Measurements from ENCODE around the gene VWA8. TPM values are rescaled to one million over a fixed set of nuclear protein-coding genes. Genes with fewer than 3 reads are reported as not detected.
A peak's percentile ranks its signal among the peaks of the same experiment; 100 is the strongest.

The VWA8 gene
- polyA plus RNA-seq, 1 experiment, result 12.4 TPM

- Histone ChIP-seq H3K27me3 (ENCODE audit: control insufficient read depth, insufficient read depth, low read length) (no peaks in the 10 kb centered on the region), H3K9me3 (ENCODE audit: control insufficient read depth, insufficient read depth, low read length) (no peaks in the 10 kb centered on the region), H3K27ac (ENCODE audit: low read depth, low read length) (no peak overlapping the region), H3K4me3 (ENCODE audit: low read depth, low read length) (no peak overlapping the region)
- TF ChIP-seq CTCF (IDR thresholded peaks at IDR 0.05; ENCODE audit: low read depth, low read length), result no peak
- POLR2A ChIA-PET, result interaction anchor here (0.7 kb wide), 2 partner anchors 167 to 207 kb away, joined by 3 to 4 read pairs; no protein-coding TSS in a partner anchor
- DNase-seq (ENCODE audit: low read depth, low spot score), result no peak
- CTCF ChIA-PET, result interaction anchor here (0.6 to 0.7 kb wide), 2 partner anchors 43 to 275 kb away, joined by 3 read pairs; no protein-coding TSS in a partner anchor
Measured at GRCh38 chr13:41660411-41660810, 300.5 kb downstream of the VWA8 start.

- POLR2A ChIA-PET, result interaction anchor here (0.8 kb wide), 1 partner anchor 201 kb away, joined by 3 read pairs; the partner anchor contains the start of gene RGCC
- peak; percentile 30; the same call in 1 of the 2 replicates for TF ChIP-seq CTCF (IDR thresholded peaks at IDR 0.05; ENCODE audit: low read depth, low read length)
- Histone ChIP-seq H3K4me3 (ENCODE audit: low read depth, low read length) (no peak overlapping the region), H3K27ac (ENCODE audit: low read depth, low read length) (peak overlapping the region; percentile 77), H3K9me3 (ENCODE audit: control insufficient read depth, insufficient read depth, low read length) (no peaks in the 10 kb centered on the region), H3K27me3 (ENCODE audit: control insufficient read depth, insufficient read depth, low read length) (no peaks in the 10 kb centered on the region)
- peak; percentile 74 for DNase-seq (ENCODE audit: low read depth, low spot score)
- CTCF ChIA-PET, result interaction anchor here (0.6 to 2.3 kb wide), 6 partner anchors 10 to 459 kb away, joined by 3 to 17 read pairs (median 3); no protein-coding TSS in a partner anchor
Measured at GRCh38 chr13:41658057-41658661, 302.8 kb downstream of the VWA8 start.

DNA sequence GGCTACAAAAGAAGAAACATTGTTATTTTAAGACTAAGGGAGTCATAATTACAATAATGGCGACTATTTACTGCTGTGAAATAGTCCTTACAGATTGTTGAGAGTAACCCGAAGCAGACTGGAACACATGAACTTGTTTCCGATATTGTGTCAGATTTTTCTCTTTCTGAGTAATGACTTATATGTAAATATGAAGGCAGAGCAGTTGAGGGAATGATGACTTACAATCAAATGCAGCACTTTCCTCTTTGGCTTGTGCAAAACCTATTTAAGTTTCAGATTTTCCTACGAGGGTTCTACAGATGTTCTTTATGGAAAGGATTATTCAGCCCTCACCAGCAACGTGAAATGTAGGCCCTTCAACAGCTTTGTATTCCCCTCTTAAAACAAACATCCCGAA, 304.9 kb downstream of the VWA8 start:
- CTCF ChIA-PET, result interaction anchor here (1.2 to 2.2 kb wide), 3 partner anchors 12 to 457 kb away, joined by 3 to 15 read pairs (median 8); no protein-coding TSS in a partner anchor
- no peak for DNase-seq (ENCODE audit: low read depth, low spot score)
- Histone ChIP-seq H3K4me3 (ENCODE audit: low read depth, low read length) (no peak overlapping the region), H3K9me3 (ENCODE audit: control insufficient read depth, insufficient read depth, low read length) (no peaks in the 10 kb centered on the region), H3K27me3 (ENCODE audit: control insufficient read depth, insufficient read depth, low read length) (no peaks in the 10 kb centered on the region), H3K27ac (ENCODE audit: low read depth, low read length) (no peak overlapping the region)
- POLR2A ChIA-PET, result no interaction called here
- TF ChIP-seq CTCF (IDR thresholded peaks at IDR 0.05; ENCODE audit: low read depth, low read length), result no peak

DNA sequence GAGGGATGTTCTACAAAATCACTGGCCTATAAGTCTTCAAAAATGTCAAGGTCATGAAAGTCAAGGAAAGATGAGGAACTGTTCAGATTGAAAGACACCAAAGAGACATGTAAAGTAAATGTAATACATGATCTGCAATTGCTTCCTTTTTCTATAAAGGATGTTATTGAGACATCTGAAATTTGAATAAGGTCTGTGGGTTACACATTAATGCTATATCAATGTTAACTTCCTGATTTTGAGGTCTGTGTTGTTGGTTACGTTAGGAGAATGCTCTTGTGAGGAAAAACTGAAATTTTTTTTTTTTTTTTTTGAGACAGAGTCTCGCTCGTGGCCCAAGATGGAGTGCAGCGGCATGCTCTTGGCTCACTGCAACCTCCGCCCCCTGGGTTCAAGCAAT, 306.1 kb downstream of the VWA8 start:
- Histone ChIP-seq H3K9me3 (ENCODE audit: control insufficient read depth, insufficient read depth, low read length) (no peaks in the 10 kb centered on the region), H3K27ac (ENCODE audit: low read depth, low read length) (no peak overlapping the region), H3K27me3 (ENCODE audit: control insufficient read depth, insufficient read depth, low read length) (no peaks in the 10 kb centered on the region), H3K4me3 (ENCODE audit: low read depth, low read length) (no peak overlapping the region)
- no peak for TF ChIP-seq CTCF (IDR thresholded peaks at IDR 0.05; ENCODE audit: low read depth, low read length)
- ChIA-PET POLR2A (no interaction called here), CTCF (interaction anchor here (0.7 to 8.4 kb wide), 2 partner anchors 46 to 196 kb away, joined by 3 to 93 read pairs; partner anchors contain the start of gene RGCC)
- no peak for DNase-seq (ENCODE audit: low read depth, low spot score)

DNA sequence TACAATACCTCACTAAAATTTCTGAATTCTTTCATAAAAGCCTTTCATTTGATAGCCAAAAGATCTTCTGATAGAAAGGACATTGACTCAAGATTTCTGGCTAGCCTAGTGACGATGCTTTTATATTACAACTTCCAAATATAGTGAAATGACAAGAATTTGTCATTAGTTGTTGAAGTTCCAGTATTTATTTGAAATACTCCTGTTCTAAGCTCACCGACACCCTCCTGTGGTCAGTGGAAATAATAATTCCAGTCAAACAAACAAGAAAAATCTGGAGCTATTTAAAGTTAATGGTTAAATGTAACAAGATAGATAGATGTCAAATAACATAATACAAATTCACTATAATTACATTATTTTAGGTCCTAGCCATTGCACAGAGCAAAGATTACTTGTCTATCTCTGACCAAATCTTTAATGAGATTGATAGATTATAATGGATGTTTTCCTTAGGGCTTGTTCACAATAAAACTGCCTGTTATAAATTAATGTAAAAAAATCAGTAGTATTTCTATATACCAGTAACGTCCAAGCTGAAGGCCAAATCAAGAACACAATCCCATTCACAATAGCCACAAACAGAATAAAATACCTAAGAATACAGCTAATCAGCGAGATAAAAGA, 308.1 kb downstream of the VWA8 start:
- no peaks in the 10 kb centered on the region for H3K27me3 ChIP-seq (ENCODE audit: control insufficient read depth, insufficient read depth, low read length)
- peak; percentile 60 for TF ChIP-seq CTCF (IDR thresholded peaks at IDR 0.05; ENCODE audit: low read depth, low read length)
- H3K9me3 ChIP-seq (ENCODE audit: control insufficient read depth, insufficient read depth, low read length), result no peaks in the 10 kb centered on the region
- ChIA-PET CTCF (interaction anchor here (0.6 to 8.4 kb wide), 51 partner anchors 9 to 598 kb away, joined by 3 to 93 read pairs (median 4); partner anchors contain the start of gene RGCC), POLR2A (interaction anchor here (0.5 to 1.4 kb wide), 3 partner anchors 158 to 194 kb away, joined by 3 to 10 read pairs (median 4); no protein-coding TSS in a partner anchor)
- peak; percentile 42 for DNase-seq (ENCODE audit: low read depth, low spot score)
- no peak overlapping the region for H3K4me3 ChIP-seq (ENCODE audit: low read depth, low read length)
- no peak overlapping the region for H3K27ac ChIP-seq (ENCODE audit: low read depth, low read length)
